Thyroid gland (tissue), 4 donors: ENCODE measurements around the gene COL18A1.
A peak's percentile ranks its signal among the peaks of the same experiment; 100 is the strongest.

Experiments used
- POLR2A ChIP-seq, 2 donors: fragments of 450-650 bp; IDR thresholded peaks; one replicate each; pipeline ENCODE4 v1.6.1; 2017; ENCODE audit warnings: antibody characterized with exemption in 2 of 2, mild to moderate bottlenecking in 2 of 2, moderate library complexity in 1 of 2
- TF ChIP-seq, protein P1 (sequence below), 6 experiments: fragments of 200-600 bp in 3 of 6; fragments of 450-650 bp in 3 of 6; sonication (generic) in 3 of 6; IDR thresholded peaks; one replicate each; pipeline ENCODE4 v1.5.1; 2016 to 2019; ENCODE audit warnings: antibody characterized with exemption in 6 of 6, mild to moderate bottlenecking in 2 of 6, inconsistent platforms in 1 of 6, moderate library complexity in 1 of 6

- TF ChIP-seq, protein P1, sequence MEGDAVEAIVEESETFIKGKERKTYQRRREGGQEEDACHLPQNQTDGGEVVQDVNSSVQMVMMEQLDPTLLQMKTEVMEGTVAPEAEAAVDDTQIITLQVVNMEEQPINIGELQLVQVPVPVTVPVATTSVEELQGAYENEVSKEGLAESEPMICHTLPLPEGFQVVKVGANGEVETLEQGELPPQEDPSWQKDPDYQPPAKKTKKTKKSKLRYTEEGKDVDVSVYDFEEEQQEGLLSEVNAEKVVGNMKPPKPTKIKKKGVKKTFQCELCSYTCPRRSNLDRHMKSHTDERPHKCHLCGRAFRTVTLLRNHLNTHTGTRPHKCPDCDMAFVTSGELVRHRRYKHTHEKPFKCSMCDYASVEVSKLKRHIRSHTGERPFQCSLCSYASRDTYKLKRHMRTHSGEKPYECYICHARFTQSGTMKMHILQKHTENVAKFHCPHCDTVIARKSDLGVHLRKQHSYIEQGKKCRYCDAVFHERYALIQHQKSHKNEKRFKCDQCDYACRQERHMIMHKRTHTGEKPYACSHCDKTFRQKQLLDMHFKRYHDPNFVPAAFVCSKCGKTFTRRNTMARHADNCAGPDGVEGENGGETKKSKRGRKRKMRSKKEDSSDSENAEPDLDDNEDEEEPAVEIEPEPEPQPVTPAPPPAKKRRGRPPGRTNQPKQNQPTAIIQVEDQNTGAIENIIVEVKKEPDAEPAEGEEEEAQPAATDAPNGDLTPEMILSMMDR (IDR thresholded peaks at IDR 0.05), result peak; percentile 65 to 91 (median 80)
- peak in 1 of 2 donors; percentile 34 for TF ChIP-seq POLR2A (IDR thresholded peaks at IDR 0.05)
Observed at GRCh38 chr21:45554477-45555175, 149.7 kb downstream of the COL18A1 start.
